Prostate gland (tissue), 2 donors: Measurements from ENCODE around the gene PDE1C.

Source experiments
- POLR2AphosphoS5 ChIP-seq: sonication (generic); formaldehyde crosslinking; IDR thresholded peaks from one replicate; pipeline ENCODE4 v1.6.1; 2017; ENCODE audit warnings: antibody characterized with exemption
- TF ChIP-seq, protein P1 (sequence below), 4 experiments: fragments of 200-600 bp in 2 of 4; fragments of 450-650 bp in 2 of 4; sonication (generic) in 2 of 4; IDR thresholded peaks; 1 replicate in 3 of 4; 2 replicates in 1 of 4; pipeline ENCODE4 v1.5.1; 2016 to 2019; ENCODE audit warnings: antibody characterized with exemption in 4 of 4, mild to moderate bottlenecking in 2 of 4, moderate library complexity in 2 of 4

DNA sequence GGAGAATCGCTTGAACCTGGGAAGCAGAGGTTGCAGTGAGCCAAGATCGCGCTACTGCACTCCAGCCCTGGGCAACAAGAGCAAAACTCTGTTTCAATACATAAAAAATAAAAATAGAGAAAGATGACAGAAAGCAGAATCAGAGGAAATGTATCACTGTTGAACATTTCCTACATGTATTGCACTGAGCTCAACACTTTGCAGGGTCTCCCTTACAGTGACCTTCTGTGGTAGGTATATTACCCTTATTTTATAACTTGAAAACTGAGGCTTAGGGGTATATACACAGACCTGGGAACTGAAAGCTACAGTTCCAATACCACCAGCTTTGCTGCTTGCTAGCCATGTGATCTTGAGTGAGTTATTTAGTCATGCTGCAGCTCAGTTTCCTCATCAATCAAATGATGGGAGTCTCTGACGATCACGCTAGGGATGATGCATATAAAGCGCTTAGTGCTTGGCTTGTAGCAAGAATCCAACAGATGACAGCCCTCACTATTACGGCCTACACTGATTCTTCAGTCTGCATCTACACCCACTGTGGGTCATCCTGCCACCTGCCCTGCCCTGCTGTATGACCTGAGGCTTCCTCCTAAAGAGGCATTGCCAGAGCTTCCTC, 99.0 kb downstream of the PDE1C start:
- TF ChIP-seq, protein P1, sequence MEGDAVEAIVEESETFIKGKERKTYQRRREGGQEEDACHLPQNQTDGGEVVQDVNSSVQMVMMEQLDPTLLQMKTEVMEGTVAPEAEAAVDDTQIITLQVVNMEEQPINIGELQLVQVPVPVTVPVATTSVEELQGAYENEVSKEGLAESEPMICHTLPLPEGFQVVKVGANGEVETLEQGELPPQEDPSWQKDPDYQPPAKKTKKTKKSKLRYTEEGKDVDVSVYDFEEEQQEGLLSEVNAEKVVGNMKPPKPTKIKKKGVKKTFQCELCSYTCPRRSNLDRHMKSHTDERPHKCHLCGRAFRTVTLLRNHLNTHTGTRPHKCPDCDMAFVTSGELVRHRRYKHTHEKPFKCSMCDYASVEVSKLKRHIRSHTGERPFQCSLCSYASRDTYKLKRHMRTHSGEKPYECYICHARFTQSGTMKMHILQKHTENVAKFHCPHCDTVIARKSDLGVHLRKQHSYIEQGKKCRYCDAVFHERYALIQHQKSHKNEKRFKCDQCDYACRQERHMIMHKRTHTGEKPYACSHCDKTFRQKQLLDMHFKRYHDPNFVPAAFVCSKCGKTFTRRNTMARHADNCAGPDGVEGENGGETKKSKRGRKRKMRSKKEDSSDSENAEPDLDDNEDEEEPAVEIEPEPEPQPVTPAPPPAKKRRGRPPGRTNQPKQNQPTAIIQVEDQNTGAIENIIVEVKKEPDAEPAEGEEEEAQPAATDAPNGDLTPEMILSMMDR (IDR thresholded peaks at IDR 0.05) = no peak
- no peak for TF ChIP-seq POLR2AphosphoS5
